ENCODE results near the gene THAP3. TPM values are rescaled to one million over a fixed set of nuclear protein-coding genes. Genes with fewer than 3 reads are reported as not detected.

The THAP3 gene
- total RNA-seq, 4 donors from 2014 or later: 21.1 to 51.7 (median 33.7) TPM

DNA sequence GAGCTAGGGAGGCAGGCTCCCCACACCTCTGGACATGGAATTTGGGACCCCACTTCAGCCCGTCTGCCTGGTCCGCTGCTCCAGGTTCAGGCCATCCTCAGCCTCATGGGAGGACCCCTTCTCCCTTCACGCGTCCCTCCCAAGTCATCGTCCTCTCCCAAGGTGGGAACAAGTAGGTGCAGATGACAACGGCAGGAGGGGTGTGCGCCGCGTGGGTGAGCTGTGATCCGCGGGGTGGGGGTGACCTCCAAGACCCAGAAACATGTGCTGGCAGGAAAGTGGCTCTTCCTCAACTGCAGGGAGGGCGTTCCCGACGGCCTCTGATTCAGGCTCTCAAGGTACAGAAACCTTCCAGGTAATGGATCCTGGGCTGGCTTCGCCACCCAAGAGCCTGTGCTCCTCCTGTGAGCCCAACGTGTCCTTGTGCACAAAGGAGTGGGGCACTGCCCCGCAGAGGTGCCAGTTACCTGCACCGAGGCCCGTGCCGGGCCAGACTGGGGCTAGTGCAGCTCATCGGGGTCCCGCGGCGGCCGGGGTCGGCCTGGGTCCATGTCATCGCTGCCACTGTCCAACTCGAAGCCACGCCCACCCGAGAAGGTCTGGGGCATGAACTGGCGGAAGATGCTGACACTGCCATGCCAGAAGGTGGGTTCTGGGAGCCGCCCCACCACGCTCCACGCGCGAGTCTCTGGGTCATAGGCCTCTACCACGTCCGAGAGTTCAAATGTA is 31.6 kb upstream of the THAP3 start:
- TF ChIP-seq, protein P1, sequence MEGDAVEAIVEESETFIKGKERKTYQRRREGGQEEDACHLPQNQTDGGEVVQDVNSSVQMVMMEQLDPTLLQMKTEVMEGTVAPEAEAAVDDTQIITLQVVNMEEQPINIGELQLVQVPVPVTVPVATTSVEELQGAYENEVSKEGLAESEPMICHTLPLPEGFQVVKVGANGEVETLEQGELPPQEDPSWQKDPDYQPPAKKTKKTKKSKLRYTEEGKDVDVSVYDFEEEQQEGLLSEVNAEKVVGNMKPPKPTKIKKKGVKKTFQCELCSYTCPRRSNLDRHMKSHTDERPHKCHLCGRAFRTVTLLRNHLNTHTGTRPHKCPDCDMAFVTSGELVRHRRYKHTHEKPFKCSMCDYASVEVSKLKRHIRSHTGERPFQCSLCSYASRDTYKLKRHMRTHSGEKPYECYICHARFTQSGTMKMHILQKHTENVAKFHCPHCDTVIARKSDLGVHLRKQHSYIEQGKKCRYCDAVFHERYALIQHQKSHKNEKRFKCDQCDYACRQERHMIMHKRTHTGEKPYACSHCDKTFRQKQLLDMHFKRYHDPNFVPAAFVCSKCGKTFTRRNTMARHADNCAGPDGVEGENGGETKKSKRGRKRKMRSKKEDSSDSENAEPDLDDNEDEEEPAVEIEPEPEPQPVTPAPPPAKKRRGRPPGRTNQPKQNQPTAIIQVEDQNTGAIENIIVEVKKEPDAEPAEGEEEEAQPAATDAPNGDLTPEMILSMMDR (IDR thresholded peaks at IDR 0.05; ENCODE audit: low read depth): no peak

DNA sequence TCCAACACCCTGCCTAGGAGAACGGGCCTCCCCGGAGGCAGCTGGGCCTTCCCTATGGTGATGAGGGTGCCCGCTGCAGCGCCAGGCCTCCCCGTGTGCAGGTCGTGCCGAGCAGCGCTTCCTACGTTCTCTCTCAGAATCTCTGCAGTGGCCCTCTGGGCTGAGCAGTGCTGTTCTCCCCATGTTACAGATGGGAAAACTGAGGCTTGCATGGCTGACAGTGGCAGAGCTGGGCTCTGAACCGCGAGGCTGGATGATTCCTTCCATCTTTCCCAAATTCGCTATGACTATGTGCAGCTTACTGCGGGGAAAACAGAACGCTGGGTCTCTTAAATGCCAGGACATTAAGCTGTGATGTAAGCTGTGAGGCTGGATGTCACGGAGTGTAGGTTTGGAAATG is 30.9 kb upstream of the THAP3 start:
- TF ChIP-seq, protein P1 (IDR thresholded peaks at IDR 0.05; ENCODE audit: low read depth): no peak

DNA sequence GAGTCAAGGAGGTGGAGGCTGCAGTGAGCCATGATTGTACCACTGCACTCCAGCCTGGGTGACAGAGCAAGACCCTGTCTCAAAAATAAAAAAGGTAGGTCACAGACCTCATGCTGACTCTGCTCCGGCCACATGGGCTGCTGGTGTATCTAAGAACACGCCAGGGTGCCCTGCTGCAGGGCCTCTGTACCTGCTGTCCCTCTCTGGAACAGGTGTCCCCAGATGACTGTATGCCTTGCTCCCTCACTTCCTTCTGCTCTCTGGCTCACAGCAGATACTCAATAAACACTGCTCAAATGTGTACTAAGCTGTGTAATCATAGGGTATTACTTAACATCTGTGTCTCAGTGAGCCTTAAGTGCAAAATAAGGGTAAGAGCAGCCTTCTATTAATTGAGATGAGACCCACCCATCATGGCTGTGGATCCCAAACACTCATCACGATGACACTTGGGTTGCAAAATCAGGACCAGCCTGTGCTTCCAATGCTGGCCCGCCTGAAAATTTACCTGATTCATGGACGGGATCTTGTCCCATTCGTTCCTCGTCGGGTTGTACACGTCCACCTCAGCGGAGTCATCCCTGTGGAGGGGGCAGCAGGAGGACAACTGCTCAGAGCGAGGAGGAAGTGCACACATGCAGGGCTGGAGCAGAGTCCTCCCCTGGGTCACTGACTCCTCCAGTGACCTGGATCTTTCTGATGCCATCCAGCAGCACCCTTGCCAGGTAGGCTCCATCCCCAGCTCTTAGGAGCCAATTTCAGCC is 29.5 kb upstream of the THAP3 start:
- TF ChIP-seq, protein P1 (IDR thresholded peaks at IDR 0.05; ENCODE audit: low read depth): no peak

DNA sequence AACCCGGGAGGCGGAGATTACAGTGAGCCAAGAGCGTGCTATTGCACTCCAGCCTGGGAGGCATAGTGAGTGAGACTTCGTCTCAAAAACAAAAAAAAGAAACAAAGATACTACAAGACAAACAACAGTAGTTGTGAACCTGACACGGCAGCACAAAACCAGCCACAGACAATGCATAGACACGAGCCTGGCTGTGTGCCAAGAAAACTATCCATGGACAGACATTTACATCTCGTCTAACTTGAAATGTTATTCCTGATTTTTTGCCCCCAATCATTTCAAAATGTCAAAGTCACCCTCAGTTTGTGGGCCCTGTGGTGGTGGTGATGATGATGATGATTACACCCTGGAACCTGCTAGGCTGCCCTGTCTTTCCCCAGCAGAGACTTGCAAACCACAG is 28.3 kb upstream of the THAP3 start:
- TF ChIP-seq, protein P1 (IDR thresholded peaks at IDR 0.05; ENCODE audit: low read depth): no peak

DNA sequence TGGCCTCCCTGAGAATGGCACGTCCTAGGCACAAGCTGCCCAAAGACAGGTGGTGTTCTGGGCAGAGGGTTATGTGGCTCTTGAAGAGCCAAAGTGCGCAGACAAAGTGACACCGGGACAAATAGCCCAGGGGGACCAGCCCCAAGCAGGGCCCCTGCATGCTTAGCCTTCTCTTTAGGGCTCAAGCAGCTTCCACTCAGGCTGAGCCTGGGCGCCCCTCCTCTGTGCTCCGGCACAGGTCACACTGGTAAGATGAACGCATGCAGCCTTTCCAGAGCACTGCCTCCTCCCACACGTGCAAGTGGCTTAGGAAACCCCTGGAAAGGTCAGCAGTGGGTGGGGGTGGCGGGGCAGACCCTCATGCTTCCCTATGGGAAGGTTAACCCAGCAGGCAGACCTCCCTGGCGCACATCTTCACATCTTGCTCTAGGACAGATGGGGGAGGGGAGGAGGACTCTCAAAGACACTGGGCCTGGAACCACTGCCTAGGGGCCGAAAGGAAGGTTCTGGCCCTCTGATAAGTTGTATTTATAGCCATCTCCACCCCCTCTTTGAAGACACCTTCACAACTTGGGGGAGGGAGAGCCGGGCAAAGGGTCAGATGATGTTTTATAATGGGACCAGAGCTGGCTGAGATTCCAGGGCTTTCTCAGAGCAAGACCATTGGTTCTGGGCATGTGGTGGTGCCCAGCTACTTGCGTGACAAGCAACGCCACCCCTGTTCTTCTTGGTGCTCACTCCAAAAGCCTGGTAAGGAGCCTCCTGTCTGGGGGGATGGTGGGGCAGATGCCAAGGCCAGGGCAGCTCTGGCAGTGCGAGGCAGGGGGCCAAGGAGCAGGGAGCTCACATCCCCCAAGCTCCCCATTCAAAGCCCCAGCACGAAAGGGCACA is 27.5 kb upstream of the THAP3 start:
- TF ChIP-seq, protein P1 (IDR thresholded peaks at IDR 0.05; ENCODE audit: low read depth): no peak

DNA sequence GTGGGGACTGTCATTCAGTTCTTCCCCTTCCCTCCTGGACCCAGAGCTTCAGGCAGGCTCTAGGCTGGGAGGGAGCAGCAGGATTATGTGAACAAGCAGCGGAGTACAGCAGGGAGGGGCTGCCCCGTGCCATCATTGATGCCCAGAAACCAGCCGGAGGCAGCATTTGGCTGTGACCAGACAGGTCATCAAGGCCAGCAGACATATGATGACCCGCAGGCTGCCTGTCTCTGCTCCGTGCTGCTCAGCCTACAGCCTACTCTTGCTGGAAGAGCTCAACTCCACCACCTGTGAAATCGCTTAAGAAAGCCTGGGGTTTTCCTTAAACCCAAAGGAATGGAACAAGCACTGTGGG is 26.9 kb upstream of the THAP3 start:
- TF ChIP-seq, protein P1 (IDR thresholded peaks at IDR 0.05; ENCODE audit: low read depth): no peak
